ENCODE results near the gene DOCK8.

GRCh38 chr9:219670-220365 is 5.2 kb downstream of the DOCK8 start:
- TF ChIP-seq CTCF (IDR thresholded peaks at IDR 0.05; ENCODE audit: low read length) (no peak), EZH2 (optimal IDR thresholded peaks at IDR 0.05; ENCODE audit: low read depth, low read length) (no peak), EZH2phosphoT487 (IDR thresholded peaks at IDR 0.05; ENCODE audit: low read length) (no peak)
